Measurements from ENCODE around the gene GATA2. TPM values are rescaled to one million over a fixed set of nuclear protein-coding genes. Genes with fewer than 3 reads are reported as not detected.

Gene GATA2
- total and polyA plus RNA-seq, 2 donors = 19.2 to 25.7 TPM

DNA sequence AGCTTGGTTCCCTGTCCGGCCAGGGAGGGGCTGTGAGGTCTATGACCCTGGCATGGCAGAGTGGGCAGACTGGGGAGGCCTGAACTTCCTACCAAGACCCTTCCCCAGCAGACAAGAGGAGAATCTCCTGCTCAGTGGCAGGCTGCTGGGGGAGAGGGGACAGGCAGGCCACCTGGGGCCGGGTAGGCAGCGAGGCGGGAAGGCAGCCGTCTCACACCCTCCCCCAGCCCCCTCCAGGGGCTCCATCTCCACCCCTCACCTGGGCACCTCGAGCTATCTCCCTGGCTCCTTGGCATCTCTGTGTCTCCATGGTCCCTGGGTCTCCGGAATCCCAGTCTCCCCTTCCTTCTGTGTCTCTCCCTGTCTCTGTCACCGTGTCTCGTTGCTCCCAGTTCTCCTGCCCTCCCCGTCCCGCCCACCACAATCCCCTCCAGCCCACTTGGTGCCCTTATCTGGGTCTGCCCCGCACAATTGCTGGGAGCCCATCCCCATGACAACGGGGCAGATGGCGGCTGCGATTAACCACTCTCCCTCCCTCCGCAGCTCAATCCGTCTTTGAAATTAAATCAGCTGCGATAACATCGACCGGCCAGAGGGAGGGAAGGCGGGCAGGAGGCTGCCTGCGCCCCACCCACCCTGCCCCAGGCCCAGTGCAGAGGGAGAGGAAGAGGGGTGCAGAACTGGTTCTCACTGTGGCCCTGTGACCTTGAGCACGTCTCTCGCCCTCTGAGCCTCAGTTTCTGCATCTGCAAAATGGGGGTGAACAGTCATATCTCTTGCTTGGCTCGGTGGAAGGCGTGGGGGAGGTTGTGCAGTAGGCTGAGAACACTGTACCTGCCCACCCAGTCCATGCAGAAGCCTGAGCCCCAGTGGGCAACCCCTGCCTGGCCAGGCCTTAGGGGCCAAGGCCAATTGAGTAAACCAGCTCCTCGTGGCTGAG lies 36.0 kb downstream of the GATA2 start:
- Histone ChIP-seq H3K36me3 (ENCODE audit: insufficient read depth) (no peaks in the 10 kb centered on the region), H3K4me1 (ENCODE audit: insufficient read depth) (no peaks in the 10 kb centered on the region), H3K4me3 (ENCODE audit: low read depth, low read length) (no peak overlapping the region), H3K27ac (ENCODE audit: low read depth) (no peak overlapping the region)
- DNase-seq (ENCODE audit: extremely low spot score) = no peak
- WGBS = 57% methylated on average over 27 of the region's 27 CpGs

DNA sequence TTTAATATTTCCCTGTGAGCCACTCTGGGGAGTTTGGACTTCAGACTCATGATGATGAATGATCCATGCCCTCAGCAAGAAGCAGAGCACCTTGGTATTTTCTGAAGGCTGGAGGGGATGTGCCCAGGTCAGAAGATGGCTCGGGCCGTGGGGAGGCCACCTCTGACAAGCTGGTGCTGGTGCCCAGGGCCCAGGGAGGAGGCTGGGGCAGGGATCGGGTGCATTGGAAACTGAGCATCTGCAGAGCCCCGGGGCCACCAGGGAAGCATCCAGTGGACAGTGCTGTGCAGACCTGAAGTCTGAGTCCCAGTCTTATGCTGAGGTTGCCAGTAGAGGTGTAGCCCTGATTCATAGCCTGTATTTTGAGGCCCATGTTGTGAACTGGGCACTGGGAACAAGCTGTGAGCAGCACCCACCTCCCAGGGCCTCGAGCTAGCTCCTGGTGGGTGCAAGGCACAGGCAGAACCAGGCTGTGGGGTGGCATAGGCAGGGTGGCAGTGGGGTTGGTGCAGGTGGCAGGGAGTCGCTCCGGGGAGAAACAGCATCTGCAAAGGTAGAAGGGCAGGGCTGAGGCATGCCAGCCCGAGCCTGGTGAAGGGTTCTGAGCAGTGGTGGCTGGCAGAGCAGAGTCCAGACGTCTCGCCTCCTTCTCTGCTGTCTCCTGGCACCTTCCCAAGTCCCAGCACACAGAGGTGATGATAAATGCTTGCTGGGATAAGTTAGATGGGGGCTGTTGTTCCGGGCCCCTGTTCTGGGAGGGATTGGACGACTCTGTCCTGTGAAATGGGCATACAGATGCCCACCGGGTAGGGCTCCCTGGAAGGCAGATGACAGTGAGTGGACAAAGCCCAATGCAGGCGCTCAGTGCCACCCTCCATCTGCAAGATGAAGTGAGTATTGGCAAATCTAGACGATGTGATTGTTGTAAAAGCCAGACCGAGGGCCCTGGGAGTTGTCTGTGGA lies 36.9 kb downstream of the GATA2 start:
- no peaks in the 10 kb centered on the region for H3K36me3 ChIP-seq (ENCODE audit: insufficient read depth)
- 66% methylated on average over 16 of the region's 16 CpGs for WGBS
- H3K4me3 ChIP-seq (ENCODE audit: low read depth, low read length) = no peak overlapping the region
- no peak overlapping the region for H3K27ac ChIP-seq (ENCODE audit: low read depth)
- no peaks in the 10 kb centered on the region for H3K4me1 ChIP-seq (ENCODE audit: insufficient read depth)
- DNase-seq (ENCODE audit: extremely low spot score) = no peak

DNA sequence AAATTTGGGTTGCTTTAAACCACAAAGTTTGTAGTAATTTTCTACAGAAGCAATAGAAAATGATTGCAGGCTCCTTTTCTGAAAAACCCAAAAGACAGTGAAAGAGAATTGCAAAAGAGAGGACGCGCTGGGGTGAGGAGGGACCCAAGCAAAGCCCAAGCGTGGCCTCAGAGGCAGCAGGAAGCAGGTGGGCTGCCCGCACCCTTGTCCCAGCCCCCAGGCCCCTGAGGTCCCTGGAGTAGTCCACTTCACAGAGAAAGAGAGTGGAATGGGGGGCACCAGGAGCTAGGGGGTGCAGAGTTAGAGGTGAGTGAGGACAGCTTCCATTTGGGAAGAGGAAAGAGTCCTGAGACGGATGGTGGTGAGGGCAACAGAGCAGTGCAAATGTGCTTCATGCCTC lies 37.9 kb downstream of the GATA2 start:
- Histone ChIP-seq H3K4me1 (ENCODE audit: insufficient read depth) (no peaks in the 10 kb centered on the region), H3K36me3 (ENCODE audit: insufficient read depth) (no peaks in the 10 kb centered on the region), H3K27ac (ENCODE audit: low read depth) (no peak overlapping the region), H3K4me3 (ENCODE audit: low read depth, low read length) (no peak overlapping the region)
- 82% methylated on average over 5 of the region's 5 CpGs for WGBS
- no peak for DNase-seq (ENCODE audit: extremely low spot score)

DNA sequence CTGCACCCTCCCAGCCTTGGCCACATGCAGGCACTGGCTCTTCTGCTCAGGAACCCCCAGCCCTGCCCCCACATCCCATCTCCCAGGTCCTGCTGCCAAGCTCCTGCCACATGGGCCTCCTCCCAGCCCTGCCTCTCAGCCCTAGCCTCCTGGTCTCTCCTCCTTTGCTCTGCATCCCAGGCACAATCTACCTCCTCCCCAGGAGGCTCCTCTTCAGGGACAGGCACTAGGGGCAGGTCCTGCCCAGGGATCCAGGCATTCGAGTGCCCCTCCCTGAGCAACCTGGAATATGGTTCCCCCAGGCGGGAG lies 38.7 kb downstream of the GATA2 start:
- Histone ChIP-seq H3K4me3 (ENCODE audit: low read depth, low read length) (no peak overlapping the region), H3K27ac (ENCODE audit: low read depth) (no peak overlapping the region), H3K36me3 (ENCODE audit: insufficient read depth) (no peaks in the 10 kb centered on the region), H3K4me1 (ENCODE audit: insufficient read depth) (no peaks in the 10 kb centered on the region)
- WGBS = 90% methylated on average over 2 of the region's 2 CpGs
- no peak for DNase-seq (ENCODE audit: extremely low spot score)

DNA sequence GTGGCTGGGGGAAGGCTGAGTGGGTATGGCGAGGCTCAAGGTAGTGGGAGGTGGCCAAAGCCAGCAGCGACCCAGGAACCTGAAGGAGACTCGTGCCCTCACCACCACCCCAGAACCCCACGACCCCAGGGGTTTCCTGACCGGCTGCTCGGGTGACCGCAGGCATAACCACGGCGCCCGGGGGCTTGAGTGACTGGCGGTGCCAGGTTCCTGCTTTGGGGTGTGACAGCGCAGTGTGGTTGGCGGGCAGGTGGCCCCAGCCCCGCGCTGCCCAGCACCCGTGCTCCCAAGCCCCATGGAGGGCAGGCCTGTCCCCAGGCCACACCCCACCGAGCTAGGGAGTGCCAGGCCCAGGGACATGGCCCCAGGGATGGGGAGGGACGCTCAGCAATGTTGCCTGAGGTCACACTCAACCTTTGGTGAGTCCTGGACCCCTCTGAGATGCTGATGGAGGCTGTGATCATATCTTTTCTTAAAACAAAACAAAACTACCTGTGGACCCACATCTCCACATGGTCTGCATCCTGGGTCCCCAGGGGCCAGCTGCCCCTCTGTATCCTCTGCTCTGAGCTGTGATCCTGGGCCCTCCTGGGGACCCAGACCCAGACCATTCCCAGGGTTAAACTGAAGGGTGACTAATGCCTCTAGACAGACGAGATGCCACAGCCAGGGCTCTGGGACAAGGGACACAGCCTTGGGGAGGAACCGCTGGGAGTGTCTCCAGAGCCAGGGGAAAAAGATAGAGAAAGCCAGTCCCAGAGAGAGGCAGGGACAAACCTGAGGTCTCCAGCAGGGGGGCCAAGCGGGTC lies 39.3 kb downstream of the GATA2 start:
- WGBS = 84% methylated on average over 21 of the region's 21 CpGs
- Histone ChIP-seq H3K36me3 (ENCODE audit: insufficient read depth) (no peaks in the 10 kb centered on the region), H3K4me1 (ENCODE audit: insufficient read depth) (no peaks in the 10 kb centered on the region), H3K4me3 (ENCODE audit: low read depth, low read length) (no peak overlapping the region), H3K27ac (ENCODE audit: low read depth) (no peak overlapping the region)
- no peak for DNase-seq (ENCODE audit: extremely low spot score)

DNA sequence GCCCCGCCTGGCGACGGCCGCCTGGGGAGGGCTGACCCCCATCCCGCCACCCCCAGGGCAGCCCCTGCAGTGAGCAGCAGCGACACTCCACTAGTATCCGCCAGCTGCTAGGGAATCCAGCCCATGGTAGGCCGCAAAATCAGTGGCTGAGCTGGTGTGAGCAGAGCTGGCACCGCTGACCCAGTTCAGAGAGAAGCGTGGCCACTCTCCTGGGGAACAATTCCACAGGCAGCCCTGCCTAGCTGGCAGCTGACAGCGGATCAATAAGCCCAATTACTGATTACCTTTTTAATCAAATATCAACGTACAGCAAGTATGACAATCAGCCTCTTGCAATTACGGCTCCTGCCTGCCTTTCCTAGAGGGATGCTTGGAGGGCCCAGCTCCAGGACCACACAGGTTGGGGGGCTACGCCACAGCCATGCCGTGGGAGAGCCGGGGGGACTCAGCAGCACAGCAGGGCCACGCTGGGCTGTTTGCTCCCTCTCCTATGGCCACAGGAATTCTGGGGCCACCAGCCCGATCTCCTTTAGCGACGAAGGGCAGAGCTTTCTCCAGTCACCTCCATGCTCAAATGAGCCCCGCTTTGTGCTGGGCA lies 40.2 kb downstream of the GATA2 start:
- H3K4me1 ChIP-seq (ENCODE audit: insufficient read depth) = no peaks in the 10 kb centered on the region

DNA sequence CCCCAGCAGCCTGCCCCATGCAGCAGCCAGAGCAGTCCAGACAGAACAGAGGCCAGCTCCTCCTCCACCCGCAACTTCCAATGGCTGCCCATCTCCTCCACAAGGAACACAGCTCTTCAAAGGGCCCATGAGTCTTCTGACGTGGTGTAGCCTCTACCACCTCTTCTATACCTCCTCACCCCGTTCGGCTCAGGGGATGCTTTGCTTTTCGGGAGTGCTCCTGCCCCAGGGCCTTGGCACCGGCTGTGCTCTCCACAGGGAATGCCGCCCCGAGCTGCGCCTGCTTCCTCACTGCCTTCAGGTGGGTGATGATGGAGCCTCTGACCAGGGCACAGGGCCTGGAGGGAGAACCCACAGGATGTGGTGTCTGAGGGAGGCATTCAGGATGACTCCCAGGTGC lies 40.9 kb downstream of the GATA2 start:
- no peak overlapping the region for H3K4me3 ChIP-seq (ENCODE audit: low read depth, low read length)
- no peak overlapping the region for H3K27ac ChIP-seq (ENCODE audit: low read depth)
- no peaks in the 10 kb centered on the region for H3K4me1 ChIP-seq (ENCODE audit: insufficient read depth)
- DNase-seq (ENCODE audit: extremely low spot score) = no peak
- no peaks in the 10 kb centered on the region for H3K36me3 ChIP-seq (ENCODE audit: insufficient read depth)
- WGBS = 90% methylated on average over 9 of the region's 9 CpGs

More for the DNA sequence above, 40.2 kb downstream of the GATA2 start:
- no peak overlapping the region for H3K27ac ChIP-seq (ENCODE audit: low read depth)
- DNase-seq (ENCODE audit: extremely low spot score) = no peak
- H3K4me3 ChIP-seq (ENCODE audit: low read depth, low read length) = no peak overlapping the region
- no peaks in the 10 kb centered on the region for H3K36me3 ChIP-seq (ENCODE audit: insufficient read depth)
- 91% methylated on average over 21 of the region's 21 CpGs for WGBS

DNA sequence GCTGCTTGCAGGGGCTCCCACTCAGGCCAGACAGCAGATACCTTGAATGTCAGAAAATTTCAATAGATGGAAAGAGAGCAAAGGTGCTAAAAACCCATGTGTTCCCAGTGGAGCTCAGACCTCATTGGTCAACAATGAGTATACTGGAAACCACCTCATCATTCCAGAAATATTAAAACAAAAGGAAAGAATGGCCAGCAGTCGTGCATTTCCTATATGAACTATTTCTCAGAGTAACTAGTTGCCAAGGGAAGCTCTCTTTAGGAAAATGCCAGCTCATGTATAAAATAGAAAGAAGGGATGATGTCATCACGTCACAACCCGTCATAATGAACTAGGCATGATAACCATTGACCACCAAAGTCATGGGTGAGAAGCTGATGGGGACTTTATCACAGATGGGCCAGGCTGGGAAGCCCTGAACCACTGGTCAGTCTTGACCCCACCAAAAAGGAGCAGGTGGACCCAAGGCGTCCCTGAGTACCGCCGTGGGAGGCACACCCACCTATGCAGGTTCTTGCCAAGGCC lies 43.8 kb downstream of the GATA2 start:
- H3K36me3 ChIP-seq (ENCODE audit: insufficient read depth) = no peaks in the 10 kb centered on the region
- H3K27ac ChIP-seq (ENCODE audit: low read depth) = no peak overlapping the region
- H3K4me3 ChIP-seq (ENCODE audit: low read depth, low read length) = no peak overlapping the region
- DNase-seq (ENCODE audit: extremely low spot score) = no peak
- WGBS = 84% methylated on average over 6 of the region's 6 CpGs
- no peaks in the 10 kb centered on the region for H3K4me1 ChIP-seq (ENCODE audit: insufficient read depth)

DNA sequence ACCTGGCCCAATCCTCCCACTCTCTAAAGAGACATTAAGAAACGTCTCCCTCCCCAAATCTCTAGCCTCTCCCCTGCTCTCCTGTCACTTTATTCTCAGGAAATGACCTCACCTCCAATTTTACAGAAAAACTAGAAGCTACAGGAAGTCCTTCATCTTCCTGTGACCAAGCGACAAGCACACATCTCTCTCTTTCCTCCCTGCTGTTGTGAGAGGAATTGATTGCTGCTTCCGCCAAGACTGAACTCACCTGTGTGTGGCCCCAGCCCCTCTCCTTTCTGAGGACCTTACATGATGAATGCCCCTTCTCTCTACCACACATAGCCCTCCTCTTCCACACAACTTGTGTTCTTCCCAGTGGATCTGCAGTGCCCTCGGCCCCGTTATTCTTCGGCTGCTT lies 44.5 kb downstream of the GATA2 start:
- 67% methylated on average over 6 of the region's 6 CpGs for WGBS
- H3K27ac ChIP-seq (ENCODE audit: low read depth) = no peak overlapping the region
- no peaks in the 10 kb centered on the region for H3K36me3 ChIP-seq (ENCODE audit: insufficient read depth)
- no peak for DNase-seq (ENCODE audit: extremely low spot score)
- no peaks in the 10 kb centered on the region for H3K4me1 ChIP-seq (ENCODE audit: insufficient read depth)
- H3K4me3 ChIP-seq (ENCODE audit: low read depth, low read length) = no peak overlapping the region

DNA sequence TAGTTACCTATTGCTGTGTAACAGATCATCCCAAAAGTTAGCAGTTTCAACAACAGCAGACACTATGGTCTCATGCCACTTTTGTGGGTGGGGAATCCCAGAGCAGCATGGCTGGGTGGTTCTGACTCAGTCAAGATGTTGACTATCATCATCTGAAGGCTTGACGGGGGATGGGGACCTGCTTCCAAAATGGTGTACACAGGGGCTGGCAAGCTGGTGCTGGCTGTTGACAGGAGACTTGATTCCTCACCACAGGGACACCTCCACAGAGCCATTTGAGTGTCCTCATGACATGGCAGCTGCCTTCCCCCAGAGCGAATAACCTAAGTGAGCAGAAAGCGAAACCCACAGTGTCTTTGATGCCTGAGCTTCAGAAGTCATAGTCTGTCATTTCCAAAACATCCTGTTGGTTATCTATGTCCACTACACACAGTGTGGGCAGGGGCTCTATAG lies 45.4 kb downstream of the GATA2 start:
- Histone ChIP-seq H3K36me3 (ENCODE audit: insufficient read depth) (no peaks in the 10 kb centered on the region), H3K4me3 (ENCODE audit: low read depth, low read length) (no peak overlapping the region), H3K4me1 (ENCODE audit: insufficient read depth) (no peaks in the 10 kb centered on the region), H3K27ac (ENCODE audit: low read depth) (no peak overlapping the region)
- 94% methylated on average over 3 of the region's 3 CpGs for WGBS
- DNase-seq (ENCODE audit: extremely low spot score) = no peak

DNA sequence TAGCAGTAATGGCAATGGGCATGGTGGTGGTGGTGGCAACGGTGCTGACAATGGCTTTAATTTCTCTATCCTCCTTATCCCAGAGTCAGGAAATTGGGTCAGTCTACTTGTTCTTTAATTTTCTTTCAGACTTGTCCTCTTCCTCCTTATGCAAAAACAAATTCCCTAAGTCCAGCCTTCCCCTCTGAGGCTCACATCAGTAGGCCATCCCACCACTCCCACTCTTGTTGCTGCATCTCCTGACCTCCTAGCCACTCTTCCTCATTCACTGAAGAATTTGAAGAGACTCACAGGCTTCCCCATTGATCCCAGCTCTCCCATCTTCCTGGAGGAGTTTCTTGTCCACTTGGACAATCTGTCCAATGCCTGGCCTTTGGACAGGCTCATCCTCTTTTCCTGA lies 46.2 kb downstream of the GATA2 start:
- WGBS = 94% methylated on average over 1 of the region's 1 CpG
- H3K4me1 ChIP-seq (ENCODE audit: insufficient read depth) = no peaks in the 10 kb centered on the region
- H3K4me3 ChIP-seq (ENCODE audit: low read depth, low read length) = no peak overlapping the region
- no peak overlapping the region for H3K27ac ChIP-seq (ENCODE audit: low read depth)
- no peaks in the 10 kb centered on the region for H3K36me3 ChIP-seq (ENCODE audit: insufficient read depth)
- no peak for DNase-seq (ENCODE audit: extremely low spot score)

DNA sequence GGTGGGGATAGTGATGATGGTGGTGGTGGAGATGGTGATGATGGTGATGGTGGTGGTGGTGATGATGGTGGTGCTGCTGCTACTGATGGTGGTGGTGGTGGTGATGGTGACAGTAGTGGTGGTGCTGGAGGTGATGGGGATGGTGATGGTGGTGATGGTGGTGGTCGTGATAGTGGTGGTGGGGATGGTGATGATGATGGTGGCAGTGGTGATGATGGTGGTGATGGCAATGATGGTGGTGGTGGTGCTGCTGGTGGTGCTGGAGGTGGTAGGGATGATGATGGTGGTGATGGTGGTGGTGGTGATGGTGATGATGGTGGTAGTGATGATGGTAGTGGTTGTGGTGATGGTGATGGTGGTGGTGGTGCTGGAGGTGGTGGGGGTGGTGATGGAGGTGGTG lies 47.6 kb downstream of the GATA2 start:
- H3K36me3 ChIP-seq (ENCODE audit: insufficient read depth) = no peaks in the 10 kb centered on the region
- no peak for DNase-seq (ENCODE audit: extremely low spot score)
- no peaks in the 10 kb centered on the region for H3K4me1 ChIP-seq (ENCODE audit: insufficient read depth)
- H3K27ac ChIP-seq (ENCODE audit: low read depth) = no peak overlapping the region
- no peak overlapping the region for H3K4me3 ChIP-seq (ENCODE audit: low read depth, low read length)
- WGBS = 83% methylated on average over 1 of the region's 1 CpG

DNA sequence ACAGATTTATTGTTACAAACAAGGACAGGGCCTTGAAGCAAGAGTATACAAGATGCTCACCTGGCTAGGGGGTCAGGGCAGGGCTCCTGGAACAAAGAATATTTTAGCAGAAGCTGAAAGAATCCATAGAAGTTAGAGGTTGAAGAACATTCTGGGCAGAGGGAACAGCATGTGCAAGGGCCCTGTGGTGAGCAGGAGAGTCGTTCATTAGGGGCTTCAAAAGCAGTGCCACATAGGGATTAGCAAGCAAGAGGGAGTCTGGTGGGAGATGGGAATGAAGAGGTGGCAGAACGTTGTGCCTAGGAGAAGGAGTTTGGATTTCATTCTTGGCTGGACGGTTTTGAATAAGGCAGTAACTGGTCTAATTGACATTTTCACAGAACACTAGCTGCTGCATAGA lies 49.2 kb downstream of the GATA2 start:
- H3K36me3 ChIP-seq (ENCODE audit: insufficient read depth) = no peaks in the 10 kb centered on the region

More for the DNA sequence above, 49.2 kb downstream of the GATA2 start:
- DNase-seq (ENCODE audit: extremely low spot score) = no peak
- 65% methylated on average over 3 of the region's 3 CpGs for WGBS
- Histone ChIP-seq H3K4me3 (ENCODE audit: low read depth, low read length) (no peak overlapping the region), H3K4me1 (ENCODE audit: insufficient read depth) (no peaks in the 10 kb centered on the region), H3K27ac (ENCODE audit: low read depth) (no peak overlapping the region)
